Anterior cingulate cortex (tissue), 58 donors: ENCODE measurements around the gene NPHP4.

ENCODE experiments used
- DNase-seq, 58 donors: peaks; one replicate each; lab custom pipeline; 2025; lab: John Stamatoyannopoulos, UW

Gene NPHP4

DNA sequence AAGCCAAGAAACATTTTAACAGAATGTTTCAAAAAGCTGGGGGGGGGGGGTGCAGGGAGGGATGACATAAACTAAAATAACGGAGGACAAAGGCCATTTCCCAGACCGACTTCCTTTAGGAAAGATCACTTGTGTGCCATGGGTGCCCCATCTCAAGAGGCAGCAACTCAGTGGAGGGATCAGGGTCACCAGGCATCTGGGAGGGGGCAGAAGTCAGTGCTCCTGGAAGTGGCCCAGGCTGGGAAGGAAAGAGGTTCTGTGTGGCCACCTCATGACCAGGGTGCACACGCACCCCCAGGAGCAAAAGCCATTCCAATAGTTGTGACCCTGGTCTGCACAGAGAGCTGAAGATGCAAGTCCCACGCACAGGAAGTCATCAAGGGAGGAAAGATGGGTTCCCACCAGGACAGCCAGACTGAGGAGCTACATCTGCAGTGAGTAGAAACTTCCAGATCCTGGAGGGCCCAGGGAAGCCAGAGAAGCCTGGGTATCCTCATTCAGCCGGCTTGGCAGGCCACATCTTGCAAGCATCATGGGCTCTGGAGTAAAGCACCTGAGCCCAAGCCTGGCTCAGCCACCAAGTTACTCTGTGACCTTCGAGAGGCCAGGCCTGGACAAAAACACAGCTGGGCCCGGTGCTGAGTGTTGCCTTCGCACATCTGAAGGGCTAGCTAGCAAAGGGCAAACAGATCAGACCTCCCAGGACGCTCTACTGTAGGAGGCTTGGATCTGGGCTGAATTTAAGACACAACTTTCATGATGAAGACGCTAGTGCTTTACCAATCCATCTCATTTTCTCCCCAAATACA, 36.0 kb downstream of the NPHP4 start:
- no peak for DNase-seq

- DNase-seq, result no peak
Observed at GRCh38 chr1:5955479-5955977, 36.7 kb downstream of the NPHP4 start.

DNA sequence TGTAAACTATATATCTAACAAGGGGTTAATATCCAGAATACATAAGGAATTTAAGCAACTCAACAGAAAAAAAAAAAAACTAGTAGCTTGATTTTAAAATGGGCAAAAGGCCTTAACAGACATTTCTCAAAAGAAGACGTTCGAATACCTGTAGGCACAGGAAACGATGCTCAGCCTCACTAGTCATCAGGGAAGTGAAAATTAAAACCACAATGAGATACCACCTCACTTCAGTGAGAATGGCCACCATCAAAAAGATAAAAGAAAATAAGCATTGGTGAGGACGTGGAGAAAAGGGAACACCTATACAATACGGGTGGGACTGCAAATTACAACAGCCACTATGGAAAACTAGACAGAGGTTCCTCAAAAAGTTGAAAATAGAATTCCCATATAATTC, 37.3 kb downstream of the NPHP4 start:
- DNase-seq, result no peak

DNA sequence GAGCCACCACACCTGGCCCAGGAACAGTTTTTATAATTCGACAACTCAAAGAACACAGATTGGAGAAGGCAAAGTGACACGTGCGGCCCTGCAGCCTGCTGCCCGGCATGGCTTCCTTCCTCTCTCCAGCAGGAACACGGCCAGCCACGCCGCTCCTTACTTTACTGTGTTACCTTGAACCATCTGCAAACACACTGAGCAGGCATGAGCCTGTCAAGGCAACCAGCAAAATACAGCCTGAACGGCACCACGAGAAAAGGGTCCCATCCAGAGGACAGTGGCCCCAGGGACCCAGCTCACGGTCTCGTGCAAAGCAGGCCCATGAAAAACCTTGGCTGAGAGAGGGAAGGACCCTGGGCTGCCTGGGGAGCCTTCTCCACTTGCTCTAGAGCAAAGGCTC, 38.8 kb downstream of the NPHP4 start:
- DNase-seq, result no peak

DNA sequence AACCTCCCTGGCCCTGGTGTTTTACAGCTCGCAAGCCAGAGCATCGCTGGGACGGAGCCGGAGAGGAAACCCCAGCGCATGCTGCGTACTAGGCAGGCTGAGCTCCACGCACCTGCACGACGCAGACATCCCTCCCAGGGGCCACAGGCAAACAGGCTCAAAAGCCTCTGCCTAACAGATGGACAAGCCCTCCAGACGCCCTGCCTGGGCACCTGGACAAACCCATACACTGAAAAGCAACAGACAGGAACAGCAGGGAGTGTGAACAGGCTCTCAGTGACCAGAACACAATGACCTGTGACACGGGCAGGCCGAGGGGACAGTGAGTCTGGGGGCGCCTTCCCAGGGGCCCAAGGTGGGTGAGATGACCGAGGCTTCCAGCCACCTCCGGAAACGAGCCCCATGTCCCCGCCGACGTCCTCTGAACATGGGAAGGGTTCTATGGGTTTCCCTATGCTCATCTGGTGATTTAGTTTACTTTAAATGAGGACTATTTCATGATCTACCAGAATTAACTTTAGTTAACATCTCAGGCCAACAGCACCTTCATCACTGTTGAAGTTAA, 40.3 kb downstream of the NPHP4 start:
- DNase-seq, result no peak

DNA sequence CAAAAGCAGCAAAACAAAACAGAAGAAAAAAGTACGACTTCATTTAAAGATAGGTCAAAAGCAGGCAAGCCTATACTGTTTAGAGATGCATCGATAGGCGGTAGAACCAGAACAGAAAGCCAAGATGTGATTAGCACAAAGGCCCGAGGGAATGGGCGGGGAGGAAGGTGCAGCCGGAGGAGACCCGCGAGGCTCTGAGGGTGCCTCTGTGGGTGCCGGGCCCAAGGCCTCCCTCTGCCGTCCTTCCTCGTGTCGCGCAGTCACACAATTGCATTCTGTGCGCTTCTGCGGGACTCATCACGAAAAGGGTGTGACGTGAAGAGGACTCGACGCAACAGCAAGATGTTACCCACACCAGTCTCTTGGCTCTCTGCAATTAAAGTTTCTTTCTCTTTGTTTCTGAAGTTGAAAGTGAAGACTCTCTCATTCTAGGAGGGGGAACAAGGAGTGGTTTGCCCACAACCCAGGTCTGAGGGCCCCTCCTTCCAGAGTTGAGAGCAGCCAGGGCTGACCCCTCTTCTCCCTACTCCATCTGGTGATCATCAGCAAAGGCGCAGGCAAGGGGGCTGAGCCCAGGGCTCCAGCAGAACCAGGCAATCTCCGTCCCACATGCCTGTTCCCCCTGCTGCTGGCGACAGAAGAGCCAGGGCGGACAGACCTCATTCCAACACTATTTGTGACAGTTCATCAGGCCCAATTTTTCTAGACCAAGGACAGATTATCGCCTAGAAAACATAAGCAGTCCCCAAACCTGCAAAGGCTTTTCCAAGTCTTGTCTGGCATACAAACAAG, 41.0 kb downstream of the NPHP4 start:
- no peak for DNase-seq

DNA sequence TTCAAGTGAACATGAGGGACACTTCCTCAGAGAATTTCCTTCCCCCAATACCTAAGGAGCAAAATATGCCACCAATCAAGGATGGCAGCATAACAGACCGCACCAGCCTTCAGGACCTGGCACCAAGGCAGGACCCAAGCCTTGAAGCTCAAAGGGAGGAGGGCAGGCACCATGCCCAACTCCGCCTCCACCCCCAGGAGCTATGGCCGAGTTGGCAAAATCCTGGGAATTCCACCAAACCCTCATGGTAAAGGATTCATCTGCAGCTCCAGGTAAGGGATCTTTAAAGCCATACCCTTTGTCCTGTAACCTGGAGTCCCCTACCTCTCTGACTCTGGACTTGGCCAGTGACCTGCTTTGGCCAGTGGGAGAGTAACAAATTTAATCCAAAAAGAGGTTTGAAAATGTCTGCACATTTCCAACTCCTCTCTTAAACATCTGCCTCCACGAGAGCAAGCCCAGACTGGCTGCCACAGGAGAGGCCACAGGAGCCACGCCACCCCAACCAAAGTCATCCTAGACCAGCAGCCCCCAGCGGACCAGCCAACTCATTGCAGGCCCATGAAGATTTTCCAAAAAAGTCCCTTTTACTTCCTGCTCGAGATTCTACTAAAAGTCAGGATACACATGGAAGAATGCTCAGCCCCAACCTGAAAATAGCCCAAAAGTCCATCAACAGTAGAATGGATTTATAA, 41.9 kb downstream of the NPHP4 start:
- no peak for DNase-seq

GRCh38 chr1:5949761-5950100, 42.5 kb downstream of the NPHP4 start:
- DNase-seq, result no peak

DNA sequence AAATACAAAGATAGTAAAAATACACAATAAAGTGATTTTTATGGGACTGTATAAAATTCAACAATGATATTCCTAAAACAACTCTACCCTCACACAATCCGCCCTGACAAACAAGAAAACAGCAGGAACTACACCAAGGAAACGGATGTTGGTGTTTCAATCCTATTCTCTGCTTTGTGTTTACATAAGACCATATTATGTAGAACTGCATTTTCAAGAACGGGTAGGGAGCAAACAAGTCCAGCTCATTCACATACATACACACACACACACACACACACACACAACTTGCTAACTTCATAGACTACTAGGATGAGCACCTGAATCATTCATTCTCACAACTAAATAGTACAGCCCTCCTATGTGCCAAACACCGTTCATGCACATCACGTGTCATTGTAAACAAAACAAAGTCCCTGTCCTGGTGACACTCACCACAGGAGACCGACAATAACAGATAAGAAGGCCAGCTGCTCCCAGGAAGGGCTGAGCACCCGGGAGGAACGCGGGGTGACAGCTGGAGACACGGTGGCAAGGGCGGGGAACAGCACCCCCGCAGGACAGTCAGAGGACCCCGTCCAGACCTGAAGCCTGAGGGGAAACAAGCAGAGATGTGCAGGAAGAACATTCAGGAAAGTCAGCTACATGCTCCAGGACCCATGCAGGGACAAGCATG, 43.0 kb downstream of the NPHP4 start:
- DNase-seq, result no peak

DNA sequence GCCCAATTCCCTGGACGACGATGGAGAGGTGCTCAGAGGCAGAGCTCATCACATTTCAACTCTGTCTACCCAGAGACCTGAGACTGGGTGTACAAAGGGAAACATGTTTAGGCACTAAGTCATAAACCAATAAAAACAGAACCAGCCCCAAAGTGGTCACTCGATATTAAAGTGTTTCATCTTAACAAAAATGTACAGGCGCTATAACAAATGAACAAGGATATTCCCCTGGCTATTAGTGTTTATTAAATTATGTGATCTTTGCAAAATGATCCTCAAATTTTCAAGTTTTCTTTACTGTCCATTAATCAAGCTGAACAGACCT, 43.6 kb downstream of the NPHP4 start:
- DNase-seq, result no peak

- no peak for DNase-seq
Observed at GRCh38 chr1:5947978-5948680, 44.1 kb downstream of the NPHP4 start.

DNA sequence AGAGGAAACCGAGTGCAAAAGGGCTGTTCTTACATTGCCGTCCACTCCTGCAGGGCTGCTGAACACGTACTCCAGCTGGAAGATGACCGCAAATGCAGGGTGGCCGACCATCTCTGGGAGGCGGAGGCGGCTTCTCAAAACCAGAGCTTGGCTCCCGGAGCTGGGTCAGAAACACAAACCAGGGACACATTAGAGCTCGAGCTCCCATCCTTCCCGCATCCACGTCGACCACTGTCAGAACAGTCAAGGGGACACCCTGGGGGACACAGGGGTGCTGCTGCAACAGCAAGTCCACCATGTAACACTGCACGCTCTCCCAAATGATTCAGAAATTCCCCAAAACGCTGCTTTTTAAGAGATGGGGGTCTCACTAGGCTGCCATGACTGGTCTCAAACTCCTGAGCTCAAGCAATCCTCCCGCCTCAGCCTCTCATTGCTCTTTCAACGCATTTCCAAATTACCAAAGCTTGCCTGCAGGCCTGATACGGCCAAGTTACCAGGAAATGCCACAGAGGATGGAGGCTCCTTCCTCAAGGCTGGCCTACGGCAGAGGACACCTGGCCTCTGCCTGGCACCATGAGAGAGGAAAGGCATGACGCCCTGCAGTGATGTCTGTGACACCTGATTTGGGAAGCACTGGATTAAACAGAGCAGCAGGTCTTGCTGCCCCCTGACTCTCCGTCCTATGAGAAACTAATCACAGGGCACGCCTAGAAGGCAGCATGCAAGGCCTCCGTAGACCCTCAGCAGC, 45.0 kb downstream of the NPHP4 start:
- no peak for DNase-seq

GRCh38 chr1:5945445-5945844, 46.8 kb downstream of the NPHP4 start:
- no peak for DNase-seq

GRCh38 chr1:5944843-5945167, 47.4 kb downstream of the NPHP4 start:
- no peak for DNase-seq

- DNase-seq, result peak in 3 of 58 donors; percentile 13 to 31 (median 27)
Observed at GRCh38 chr1:5944154-5944842, 47.9 kb downstream of the NPHP4 start.

DNA sequence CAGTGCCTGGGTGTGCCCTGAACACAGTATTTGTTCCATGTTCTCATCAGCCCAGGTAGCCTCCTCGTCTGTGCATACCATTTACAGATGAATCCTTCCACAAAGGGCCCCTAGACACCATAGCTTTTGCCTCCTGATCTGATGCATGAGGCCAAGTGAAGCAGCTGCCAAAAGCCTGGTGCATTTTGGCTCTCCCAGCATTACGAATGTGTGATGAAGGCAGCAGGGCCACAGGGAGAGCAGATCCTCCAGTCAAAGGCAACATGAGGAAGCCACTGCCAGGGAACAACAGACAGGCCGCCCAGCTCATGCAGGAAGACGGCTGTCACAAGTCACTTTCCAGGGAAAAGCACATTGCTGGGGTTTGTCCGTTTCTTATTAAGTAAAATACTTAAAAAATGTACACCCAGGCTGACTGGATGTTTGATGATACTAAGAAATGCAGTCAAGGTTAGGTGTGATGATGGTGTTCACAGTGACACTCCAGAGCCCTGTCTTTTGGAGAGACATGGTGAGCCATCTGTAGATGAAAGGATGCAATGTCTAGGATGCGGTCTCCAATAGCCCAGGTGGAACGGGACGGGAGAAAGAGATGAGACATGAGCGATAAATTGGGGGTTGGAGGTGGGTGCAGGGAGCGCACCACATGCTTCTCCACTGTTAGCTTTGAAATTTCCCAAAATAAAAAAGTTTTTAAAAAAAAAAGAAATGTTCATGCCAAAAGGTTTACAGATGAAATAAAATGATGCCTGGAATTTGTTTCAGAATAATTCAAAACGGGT, 48.7 kb downstream of the NPHP4 start:
- DNase-seq, result no peak

DNA sequence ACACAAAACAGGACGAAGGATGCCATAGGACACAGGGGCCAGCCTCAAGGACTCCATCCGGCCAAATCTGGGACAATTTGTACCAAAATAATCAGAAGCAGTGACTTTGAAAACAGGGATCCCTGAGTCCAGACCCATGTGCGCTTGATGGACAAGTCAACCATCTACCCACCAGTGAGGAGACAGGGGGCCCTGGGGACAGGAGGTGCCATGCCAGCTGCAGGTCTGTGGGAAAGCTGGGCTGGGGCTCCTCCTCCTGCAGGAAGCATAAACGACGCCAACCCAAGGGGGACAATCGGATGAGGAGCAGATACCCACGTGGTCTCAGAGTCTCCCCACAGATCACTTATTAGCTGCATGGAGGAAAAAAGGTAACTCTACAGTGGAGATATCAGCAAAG, 50.6 kb downstream of the NPHP4 start:
- no peak for DNase-seq
